GM21381 (cell line): ENCODE results near the gene ZNF292.
"Not testable (repeated sequence)": the region's sequence is repeated elsewhere in the genome, so short reads cannot be mapped to it uniquely, and the experiment has no call there.

Source experiments
- ATAC-seq: cut with Tn5 transposase; IDR thresholded peaks from one replicate; pipeline ENCODE4 v1.9.1; 2021; ENCODE audit warnings: mild to moderate bottlenecking, moderate library complexity; ENCODE audit not compliant: unreplicated experiment

The ZNF292 gene

GRCh38 chr6:87210979-87211378 is 55.6 kb downstream of the ZNF292 start:
- peak; percentile 96 for ATAC-seq

GRCh38 chr6:87212596-87212995 is 57.2 kb downstream of the ZNF292 start:
- no peak for ATAC-seq

- ATAC-seq: no peak
These were observed 58.0 kb downstream of the ZNF292 start for GRCh38 chr6:87213364-87213763.

GRCh38 chr6:87214831-87215230 is 59.5 kb downstream of the ZNF292 start:
- no peak for ATAC-seq

GRCh38 chr6:87220997-87221396 is 65.6 kb downstream of the ZNF292 start:
- peak; percentile 61 for ATAC-seq

GRCh38 chr6:87222676-87223075 is 67.3 kb downstream of the ZNF292 start:
- no peak for ATAC-seq

- ATAC-seq: no peak
These were observed 69.6 kb downstream of the ZNF292 start for GRCh38 chr6:87224971-87225370.

- no peak for ATAC-seq
These were observed 70.1 kb downstream of the ZNF292 start for GRCh38 chr6:87225511-87225910.

GRCh38 chr6:87225937-87226336 is 70.6 kb downstream of the ZNF292 start:
- ATAC-seq: no peak

- ATAC-seq: no peak
These were observed 75.4 kb downstream of the ZNF292 start for GRCh38 chr6:87230801-87231200.

GRCh38 chr6:87237804-87238203 is 82.4 kb downstream of the ZNF292 start:
- no peak for ATAC-seq

- ATAC-seq: not testable (repeated sequence)
These were observed 83.8 kb downstream of the ZNF292 start for GRCh38 chr6:87239098-87239635.

- ATAC-seq: no peak
These were observed 85.9 kb downstream of the ZNF292 start for GRCh38 chr6:87241304-87241703.

GRCh38 chr6:87242311-87242710 is 86.9 kb downstream of the ZNF292 start:
- no peak for ATAC-seq

- ATAC-seq: peak; percentile 54
These were observed 88.4 kb downstream of the ZNF292 start for GRCh38 chr6:87243812-87244211.

- no peak for ATAC-seq
These were observed 89.0 kb downstream of the ZNF292 start for GRCh38 chr6:87244380-87244779.

GRCh38 chr6:87250019-87250418 is 94.7 kb downstream of the ZNF292 start:
- no peak for ATAC-seq

- no peak for ATAC-seq
These were observed 95.9 kb downstream of the ZNF292 start for GRCh38 chr6:87251225-87251624.

- no peak for ATAC-seq
These were observed 96.4 kb downstream of the ZNF292 start for GRCh38 chr6:87251725-87252124.

GRCh38 chr6:87257046-87257445 is 101.7 kb downstream of the ZNF292 start:
- ATAC-seq: no peak

GRCh38 chr6:87257565-87257964 is 102.2 kb downstream of the ZNF292 start:
- ATAC-seq: no peak

- ATAC-seq: no peak
These were observed 102.6 kb downstream of the ZNF292 start for GRCh38 chr6:87257975-87258374.

GRCh38 chr6:87259791-87260190 is 104.4 kb downstream of the ZNF292 start:
- ATAC-seq: no peak
